ENCODE data around the gene CCDC50.

CCDC50 gene

GRCh38 chr3:191381303-191381702 is 52.1 kb downstream of the CCDC50 start:
- no peak for DNase-seq

DNA sequence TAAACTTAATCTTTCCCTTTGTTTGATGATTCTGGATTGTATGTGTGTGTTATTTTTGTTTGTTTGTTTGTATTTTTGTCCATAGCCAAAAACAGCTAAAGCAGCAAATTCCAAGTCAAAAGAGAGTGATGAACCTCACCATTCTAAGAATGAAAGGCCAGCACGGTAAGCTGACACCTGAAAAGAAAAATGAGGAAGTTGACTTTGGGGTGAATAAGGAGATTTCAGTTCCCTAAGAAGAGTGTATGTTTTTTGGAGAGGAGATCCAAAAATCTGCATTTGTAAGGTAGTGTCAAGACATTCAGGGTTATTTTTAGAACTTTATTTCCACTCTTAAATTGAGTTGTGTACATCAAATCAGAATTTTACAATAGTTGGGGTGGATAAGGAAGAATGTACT is 53.5 kb downstream of the CCDC50 start:
- no peak for DNase-seq

DNA sequence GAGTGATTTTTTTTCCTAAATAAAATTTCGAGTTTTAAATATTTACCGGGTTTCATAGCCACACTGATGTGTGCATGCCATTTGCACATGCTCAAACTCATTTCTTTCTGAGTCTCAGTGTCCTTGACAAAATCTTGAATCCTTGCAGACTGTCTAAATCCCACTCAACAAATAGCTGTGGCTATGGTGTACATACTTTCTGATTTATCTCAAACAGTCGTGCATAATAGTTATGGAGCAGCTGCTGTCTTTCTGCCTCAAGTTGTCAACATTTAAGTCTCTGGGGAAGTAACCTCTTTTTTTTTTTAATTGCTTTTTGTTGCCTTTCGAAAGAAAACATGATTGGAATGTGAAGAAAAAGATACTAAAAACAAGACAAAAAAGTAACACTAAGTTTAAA is 53.9 kb downstream of the CCDC50 start:
- DNase-seq = no peak

GRCh38 chr3:191385101-191385500 is 55.9 kb downstream of the CCDC50 start:
- DNase-seq = no peak

DNA sequence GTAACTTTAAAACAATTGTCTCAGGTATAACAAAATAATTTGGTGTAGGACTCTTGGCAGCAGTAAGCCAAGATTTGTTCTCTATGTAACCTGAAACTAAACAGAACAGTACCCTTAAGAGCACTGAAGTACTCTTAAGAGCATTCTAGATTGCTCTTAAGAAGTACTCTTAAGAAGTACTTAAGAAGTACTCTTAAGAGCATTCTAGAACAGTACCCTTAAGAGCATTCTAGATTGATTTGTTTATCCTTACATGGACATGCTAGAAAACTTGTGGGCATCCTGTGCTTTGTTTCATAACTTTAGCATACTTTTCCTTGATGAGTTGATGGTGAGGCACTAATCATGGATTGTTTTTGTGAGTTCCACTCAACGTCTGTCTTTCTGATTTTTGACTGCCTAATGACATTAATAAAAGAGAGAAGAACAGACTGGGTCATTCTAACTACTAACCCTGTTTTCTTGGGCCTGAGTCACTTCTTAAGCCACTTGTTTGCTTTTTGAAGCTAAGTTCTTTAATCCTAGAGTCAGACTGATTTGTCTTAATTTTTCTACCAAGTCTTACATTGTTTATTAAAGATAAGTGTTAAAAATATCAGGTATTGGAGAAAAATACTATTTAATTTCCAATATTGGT is 58.4 kb downstream of the CCDC50 start:
- no peak for DNase-seq

DNA sequence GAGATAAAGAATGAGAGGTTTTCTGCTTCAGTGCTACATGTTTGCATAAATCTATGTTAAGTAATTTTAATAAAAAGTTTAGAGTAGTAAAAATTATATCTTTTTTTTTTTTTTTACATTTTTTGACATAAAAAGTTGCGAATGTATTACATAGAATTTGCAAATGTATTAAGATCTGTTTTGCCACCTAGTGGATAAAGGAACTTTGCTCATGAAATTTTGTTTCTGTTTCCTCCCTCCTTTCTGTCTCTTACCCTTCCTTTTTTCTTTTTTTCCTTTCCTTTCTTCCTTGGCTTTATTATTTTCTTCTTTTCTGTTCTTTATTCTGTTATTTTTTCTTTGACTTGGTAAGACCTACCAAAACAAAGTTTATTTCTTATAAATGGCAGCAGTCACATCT is 59.6 kb downstream of the CCDC50 start:
- DNase-seq = no peak

DNA sequence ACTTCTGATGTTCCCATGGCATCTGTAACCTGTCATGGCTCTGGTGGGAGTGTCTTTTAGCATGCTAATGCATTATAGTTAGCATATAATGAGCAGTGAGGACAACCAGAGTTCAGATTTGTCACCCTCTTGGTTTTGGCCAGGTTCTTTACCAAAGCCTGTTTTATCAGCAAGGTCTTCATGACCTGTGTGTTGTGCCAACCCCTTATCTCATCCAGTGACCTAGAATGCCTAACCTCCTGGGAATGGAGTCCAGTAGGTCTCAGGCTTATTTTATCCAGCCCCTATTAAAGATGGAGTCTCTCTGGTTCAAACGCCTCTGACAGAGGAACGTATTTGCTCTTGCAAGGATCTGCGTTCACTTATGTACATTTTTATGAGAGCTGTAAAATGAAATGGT is 61.4 kb downstream of the CCDC50 start:
- no peak for DNase-seq

GRCh38 chr3:191391861-191392808 is 62.9 kb downstream of the CCDC50 start:
- no peak for DNase-seq

- no peak for DNase-seq
Observed at GRCh38 chr3:191393146-191393545, 64.0 kb downstream of the CCDC50 start.

DNA sequence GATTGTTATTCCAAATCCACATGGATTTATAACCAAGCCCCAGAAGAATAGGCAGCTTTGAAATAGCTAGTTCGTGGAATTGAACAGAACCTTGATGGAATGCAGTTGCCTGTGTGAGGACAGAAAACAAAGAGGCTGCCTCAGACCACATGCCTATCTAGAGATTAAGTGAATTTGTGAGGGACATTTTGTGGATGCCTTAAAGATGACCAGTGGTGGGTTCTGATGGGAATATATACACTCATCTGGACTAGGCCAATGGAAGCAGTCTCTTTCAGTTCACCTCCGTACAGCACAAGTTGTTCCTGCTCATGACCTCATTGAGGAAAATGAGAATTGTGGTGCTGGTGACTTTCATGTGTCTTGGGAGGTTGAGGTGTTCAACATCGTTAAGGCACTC is 68.6 kb downstream of the CCDC50 start:
- DNase-seq = no peak

- DNase-seq = no peak
Observed at GRCh38 chr3:191398607-191399006, 69.4 kb downstream of the CCDC50 start.

DNA sequence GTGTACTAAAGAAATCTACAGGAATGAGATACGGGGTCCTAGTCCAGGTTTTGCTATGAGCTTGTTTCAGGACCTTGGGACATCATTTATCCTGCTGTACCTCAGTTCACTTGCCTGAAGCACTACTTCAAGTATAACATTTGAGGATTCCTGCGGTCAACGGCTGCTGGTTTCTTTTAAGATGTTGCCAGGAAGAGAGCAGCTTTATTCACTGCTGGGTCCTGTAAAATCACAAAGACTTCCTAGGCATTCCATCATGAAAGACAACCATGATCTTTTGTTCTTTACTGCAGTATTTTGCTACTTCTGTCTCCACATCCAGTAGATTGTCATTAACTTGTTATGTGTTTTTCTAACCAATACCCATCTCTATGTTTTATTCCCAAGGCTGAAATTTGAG is 70.7 kb downstream of the CCDC50 start:
- no peak for DNase-seq

- no peak for DNase-seq
Observed at GRCh38 chr3:191401775-191402357, 72.7 kb downstream of the CCDC50 start.

DNA sequence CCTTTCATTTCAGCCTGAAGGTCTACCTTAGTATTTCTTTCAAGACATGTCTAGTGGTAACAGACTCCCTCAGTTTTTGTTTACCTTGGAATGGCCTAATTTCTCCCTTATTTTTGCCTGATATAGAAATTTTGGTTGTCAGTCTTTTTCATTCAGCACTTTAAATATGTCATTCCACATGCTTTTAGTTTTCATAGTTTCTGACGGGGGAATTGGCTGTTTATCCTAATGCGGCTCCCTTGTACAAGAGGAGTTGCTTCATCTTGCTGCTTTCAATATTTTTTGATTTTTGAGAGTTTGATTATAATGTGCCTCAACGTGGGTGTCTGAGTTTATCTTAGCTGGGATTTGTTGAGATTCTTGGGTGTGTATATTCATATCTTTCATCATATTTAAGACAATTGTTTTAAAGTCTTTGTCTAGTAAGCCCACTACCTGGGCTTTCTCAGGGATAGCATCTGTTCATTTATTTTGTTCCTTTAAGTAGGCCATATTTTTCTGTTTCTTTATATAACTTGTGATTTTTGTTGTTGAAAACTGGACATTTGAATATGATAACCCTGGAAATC is 80.7 kb downstream of the CCDC50 start:
- no peak for DNase-seq

- DNase-seq = no peak
Observed at GRCh38 chr3:191412759-191413158, 83.6 kb downstream of the CCDC50 start.

DNA sequence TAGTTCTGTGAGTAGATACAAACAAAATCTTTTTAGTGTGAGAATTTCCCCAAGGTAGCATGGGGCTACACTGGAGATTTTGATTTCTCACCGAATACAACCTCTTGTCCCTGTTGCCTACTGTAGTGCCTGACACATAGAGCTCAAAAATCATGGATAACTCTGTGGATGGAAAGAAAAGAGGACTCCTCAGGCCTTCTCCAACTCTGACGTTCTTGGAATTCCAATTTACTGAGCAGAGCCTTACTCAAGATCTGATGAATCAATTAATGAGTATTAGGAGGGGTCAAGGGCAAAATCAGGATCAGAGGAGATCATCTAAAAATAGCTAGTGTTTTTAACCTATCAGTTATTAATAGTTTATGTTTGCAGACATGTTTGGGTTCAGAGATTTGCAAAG is 85.1 kb downstream of the CCDC50 start:
- no peak for DNase-seq

DNA sequence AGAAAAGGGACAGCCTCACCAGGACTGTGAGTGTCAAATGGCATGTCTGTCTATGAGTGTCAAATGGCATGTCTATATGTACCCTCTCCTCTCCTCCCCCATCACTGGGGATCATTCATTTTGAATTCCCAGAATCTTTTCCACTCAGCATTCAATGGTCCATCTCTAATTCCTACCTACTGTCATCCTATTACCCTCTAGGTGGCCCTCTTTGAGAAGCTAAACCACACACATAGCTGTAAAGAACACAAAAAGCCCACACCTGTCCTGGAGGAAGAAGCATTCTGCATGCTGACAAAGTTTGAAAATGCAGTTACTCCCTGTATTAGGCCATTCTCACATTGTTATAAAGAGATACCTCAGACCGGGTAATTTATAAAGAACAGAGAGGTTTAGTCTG is 85.5 kb downstream of the CCDC50 start:
- no peak for DNase-seq

DNA sequence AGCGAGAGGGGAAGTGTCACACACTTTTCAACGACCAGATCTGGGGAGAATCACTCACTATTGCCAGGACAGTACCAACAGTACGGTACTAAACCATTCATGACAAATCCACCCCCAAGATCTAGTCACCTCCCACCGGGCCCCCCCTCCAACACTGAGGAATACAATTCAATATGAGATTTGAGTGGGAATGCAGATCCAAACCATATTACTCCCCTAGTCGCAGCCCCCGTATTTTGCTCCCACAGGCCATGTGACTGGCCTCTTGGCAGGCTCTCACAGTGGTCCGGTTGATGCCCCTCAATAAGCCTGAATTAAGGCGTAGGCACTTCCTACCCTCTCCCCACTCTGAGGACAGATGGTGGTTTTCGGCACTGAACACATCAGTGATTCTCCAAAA is 86.4 kb downstream of the CCDC50 start:
- no peak for DNase-seq

DNA sequence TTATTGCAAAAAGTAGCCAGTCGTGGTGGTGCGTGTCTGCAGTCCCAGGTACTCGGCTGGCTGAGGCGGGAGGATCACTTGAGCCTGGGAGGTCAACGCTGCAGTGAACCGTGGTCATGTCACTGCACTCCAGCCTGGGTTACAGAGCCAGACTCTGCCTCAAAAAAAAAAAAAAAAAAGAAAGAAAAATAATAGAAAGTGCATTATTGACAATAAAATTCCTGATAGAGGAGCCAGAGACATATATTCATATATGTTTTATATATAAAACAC is 88.2 kb downstream of the CCDC50 start:
- no peak for DNase-seq

GRCh38 chr3:191420771-191421170 is 91.6 kb downstream of the CCDC50 start:
- DNase-seq = no peak

GRCh38 chr3:191424881-191425280 is 95.7 kb downstream of the CCDC50 start:
- no peak for DNase-seq

GRCh38 chr3:191425322-191425734 is 96.1 kb downstream of the CCDC50 start:
- no peak for DNase-seq

GRCh38 chr3:191426311-191426710 is 97.1 kb downstream of the CCDC50 start:
- DNase-seq = no peak

- DNase-seq = no peak
Observed at GRCh38 chr3:191428177-191428576, 99.0 kb downstream of the CCDC50 start.
